Superior temporal gyrus (tissue), 1 donor: ENCODE measurements around the gene CAPZB.
A peak's percentile ranks its signal among the peaks of the same experiment; 100 is the strongest.

ENCODE experiments used
- DNase-seq: peaks from one replicate; pipeline ENCODE4 v3.0.0-alpha.2; 2016; ENCODE audit errors: extremely low spot score

Gene CAPZB

GRCh38 chr1:19346026-19346425 lies 139.3 kb downstream of the CAPZB start:
- no peak for DNase-seq

GRCh38 chr1:19345391-19345790 lies 139.9 kb downstream of the CAPZB start:
- DNase-seq: no peak

- DNase-seq: no peak
These were observed 140.5 kb downstream of the CAPZB start for GRCh38 chr1:19344831-19345230.

GRCh38 chr1:19344372-19344810 lies 140.9 kb downstream of the CAPZB start:
- peak; percentile 60 for DNase-seq

GRCh38 chr1:19343617-19344350 lies 141.6 kb downstream of the CAPZB start:
- no peak for DNase-seq

- no peak for DNase-seq
These were observed 142.3 kb downstream of the CAPZB start for GRCh38 chr1:19342894-19343616.

GRCh38 chr1:19342062-19342750 lies 143.1 kb downstream of the CAPZB start:
- DNase-seq: no peak

- DNase-seq: peak; percentile 74
These were observed 143.9 kb downstream of the CAPZB start for GRCh38 chr1:19341201-19342061.

- no peak for DNase-seq
These were observed 144.9 kb downstream of the CAPZB start for GRCh38 chr1:19340387-19340937.

- DNase-seq: no peak
These were observed 146.0 kb downstream of the CAPZB start for GRCh38 chr1:19339214-19339861.

GRCh38 chr1:19338323-19338762 lies 147.0 kb downstream of the CAPZB start:
- no peak for DNase-seq

GRCh38 chr1:19337289-19337688 lies 148.1 kb downstream of the CAPZB start:
- no peak for DNase-seq

- DNase-seq: no peak
These were observed 148.8 kb downstream of the CAPZB start for GRCh38 chr1:19336543-19336942.

- DNase-seq: no peak
These were observed 151.6 kb downstream of the CAPZB start for GRCh38 chr1:19333587-19334354.

- no peak for DNase-seq
These were observed 152.5 kb downstream of the CAPZB start for GRCh38 chr1:19332832-19333231.

- no peak for DNase-seq
These were observed 154.0 kb downstream of the CAPZB start for GRCh38 chr1:19331262-19331878.

GRCh38 chr1:19330449-19331135 lies 154.7 kb downstream of the CAPZB start:
- no peak for DNase-seq

GRCh38 chr1:19329611-19330010 lies 155.7 kb downstream of the CAPZB start:
- DNase-seq: no peak

- no peak for DNase-seq
These were observed 156.2 kb downstream of the CAPZB start for GRCh38 chr1:19329188-19329587.
